MM.1S (cell line): ENCODE results near the gene COL25A1.

Experiments used
- EZH2 ChIP-seq: fragments of 300-600 bp; sonication (generic); optimal IDR thresholded peaks from 2 replicates; pipeline ENCODE3; 2017; ENCODE audit warnings: low read depth, mild to moderate bottlenecking, antibody characterized with exemption, low read length, mixed read lengths
- TF ChIP-seq, protein P1 (sequence below): fragments of 300-600 bp; sonication (generic); IDR thresholded peaks from 2 replicates; pipeline ENCODE4 v1.5.1; 2016; ENCODE audit warnings: antibody characterized with exemption, low read length, mixed read lengths

DNA sequence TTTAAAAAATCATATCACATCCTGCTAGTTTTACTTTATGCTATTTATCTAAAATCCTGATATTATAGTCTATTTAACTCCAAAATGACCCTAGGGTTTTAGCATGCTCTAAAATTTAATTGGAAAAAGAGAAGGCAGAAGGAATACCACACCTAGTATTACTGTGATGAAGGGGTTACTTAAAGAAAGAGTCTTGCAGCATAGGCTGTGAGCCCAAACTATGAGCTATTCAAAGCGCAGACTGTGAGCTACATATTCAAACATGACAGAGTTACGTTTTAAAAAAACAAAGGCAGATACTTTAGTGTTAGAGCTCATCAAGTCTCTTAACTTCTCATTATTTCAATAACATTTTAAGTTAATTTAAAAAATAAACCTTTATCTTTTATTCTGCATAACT is 291.9 kb downstream of the COL25A1 start:
- TF ChIP-seq, protein P1, sequence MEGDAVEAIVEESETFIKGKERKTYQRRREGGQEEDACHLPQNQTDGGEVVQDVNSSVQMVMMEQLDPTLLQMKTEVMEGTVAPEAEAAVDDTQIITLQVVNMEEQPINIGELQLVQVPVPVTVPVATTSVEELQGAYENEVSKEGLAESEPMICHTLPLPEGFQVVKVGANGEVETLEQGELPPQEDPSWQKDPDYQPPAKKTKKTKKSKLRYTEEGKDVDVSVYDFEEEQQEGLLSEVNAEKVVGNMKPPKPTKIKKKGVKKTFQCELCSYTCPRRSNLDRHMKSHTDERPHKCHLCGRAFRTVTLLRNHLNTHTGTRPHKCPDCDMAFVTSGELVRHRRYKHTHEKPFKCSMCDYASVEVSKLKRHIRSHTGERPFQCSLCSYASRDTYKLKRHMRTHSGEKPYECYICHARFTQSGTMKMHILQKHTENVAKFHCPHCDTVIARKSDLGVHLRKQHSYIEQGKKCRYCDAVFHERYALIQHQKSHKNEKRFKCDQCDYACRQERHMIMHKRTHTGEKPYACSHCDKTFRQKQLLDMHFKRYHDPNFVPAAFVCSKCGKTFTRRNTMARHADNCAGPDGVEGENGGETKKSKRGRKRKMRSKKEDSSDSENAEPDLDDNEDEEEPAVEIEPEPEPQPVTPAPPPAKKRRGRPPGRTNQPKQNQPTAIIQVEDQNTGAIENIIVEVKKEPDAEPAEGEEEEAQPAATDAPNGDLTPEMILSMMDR: no peak
- no peak for TF ChIP-seq EZH2
